ENCODE measurements around the gene FAM193A.

GRCh38 chr4:2745981-2746806 is 209.7 kb downstream of the FAM193A start:
- no peak for TF ChIP-seq GATA2 (IDR thresholded peaks at IDR 0.05; ENCODE audit: low read depth, low read length)
- no peak for TF ChIP-seq GATA3 (IDR thresholded peaks at IDR 0.05; ENCODE audit: low read depth, low read length)

All from SH-SY5Y (cell line).